Hypothalamus (tissue), 51 donors: ENCODE results near the gene PHOX2B.
"Not testable (repeated sequence)": the region's sequence is repeated elsewhere in the genome, so short reads cannot be mapped to it uniquely, and the experiment has no call there.

ENCODE experiments used
- DNase-seq, 51 donors: peaks; one replicate each; lab custom pipeline; 2025; lab: John Stamatoyannopoulos, UW

PHOX2B gene

GRCh38 chr4:41714364-41715000 is 34.0 kb downstream of the PHOX2B start:
- no peak for DNase-seq

GRCh38 chr4:41713768-41714167 is 34.8 kb downstream of the PHOX2B start:
- DNase-seq, result no peak

GRCh38 chr4:41712425-41712824 is 36.1 kb downstream of the PHOX2B start:
- DNase-seq, result no peak

GRCh38 chr4:41711654-41712053 is 36.9 kb downstream of the PHOX2B start:
- not testable (repeated sequence) for DNase-seq

GRCh38 chr4:41709844-41710481 is 38.6 kb downstream of the PHOX2B start:
- no peak for DNase-seq

- DNase-seq, result no peak
Observed at GRCh38 chr4:41703785-41704184, 44.7 kb downstream of the PHOX2B start.

GRCh38 chr4:41702770-41703169 is 45.8 kb downstream of the PHOX2B start:
- no peak for DNase-seq

GRCh38 chr4:41701983-41702382 is 46.5 kb downstream of the PHOX2B start:
- no peak for DNase-seq

GRCh38 chr4:41696763-41697162 is 51.8 kb downstream of the PHOX2B start:
- no peak for DNase-seq

- DNase-seq, result no peak
Observed at GRCh38 chr4:41696131-41696530, 52.4 kb downstream of the PHOX2B start.
